ENCODE data around the gene WDR93. TPM values are rescaled to one million over a fixed set of nuclear protein-coding genes. Genes with fewer than 3 reads are reported as not detected.

Gene WDR93
- total and polyA plus RNA-seq, 10 donors = 0.09 to 0.11 TPM; not detected in 8

GRCh38 chr15:89662893-89663626 lies 27.6 kb upstream of the WDR93 start:
- intact Hi-C loops (cut with DNase I; ENCODE audit: low total_unique reads) = no loop called here
- DNase-seq = peak; percentile 77
- Histone ChIP-seq H3K9me3 (no peaks in the 10 kb centered on the region), H3K27ac (peak overlapping the region in 7 of 8 donors; percentile 41 to 68 (median 54)), H3K27me3 (replicated peaks in 1 of 7) (peaks cover 0 to 40% (median 5%) of the 10 kb centered on the region in 7 donors), H3K4me1 (peaks cover 0 to 18% (median 12%) of the 10 kb centered on the region in 6 donors), H3K36me3 (no peaks in the 10 kb centered on the region), H3K4me3 (no peak overlapping the region)
- TF ChIP-seq, protein P1, sequence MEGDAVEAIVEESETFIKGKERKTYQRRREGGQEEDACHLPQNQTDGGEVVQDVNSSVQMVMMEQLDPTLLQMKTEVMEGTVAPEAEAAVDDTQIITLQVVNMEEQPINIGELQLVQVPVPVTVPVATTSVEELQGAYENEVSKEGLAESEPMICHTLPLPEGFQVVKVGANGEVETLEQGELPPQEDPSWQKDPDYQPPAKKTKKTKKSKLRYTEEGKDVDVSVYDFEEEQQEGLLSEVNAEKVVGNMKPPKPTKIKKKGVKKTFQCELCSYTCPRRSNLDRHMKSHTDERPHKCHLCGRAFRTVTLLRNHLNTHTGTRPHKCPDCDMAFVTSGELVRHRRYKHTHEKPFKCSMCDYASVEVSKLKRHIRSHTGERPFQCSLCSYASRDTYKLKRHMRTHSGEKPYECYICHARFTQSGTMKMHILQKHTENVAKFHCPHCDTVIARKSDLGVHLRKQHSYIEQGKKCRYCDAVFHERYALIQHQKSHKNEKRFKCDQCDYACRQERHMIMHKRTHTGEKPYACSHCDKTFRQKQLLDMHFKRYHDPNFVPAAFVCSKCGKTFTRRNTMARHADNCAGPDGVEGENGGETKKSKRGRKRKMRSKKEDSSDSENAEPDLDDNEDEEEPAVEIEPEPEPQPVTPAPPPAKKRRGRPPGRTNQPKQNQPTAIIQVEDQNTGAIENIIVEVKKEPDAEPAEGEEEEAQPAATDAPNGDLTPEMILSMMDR (IDR thresholded peaks at IDR 0.05 in 8 of 11, conservative IDR thresholded peaks at IDR 0.05 in 3 of 11) = no peak
- TF ChIP-seq POLR2AphosphoS5 (IDR thresholded peaks at IDR 0.05) = peak; percentile 40 to 64 (median 58)
- TF ChIP-seq POLR2A (IDR thresholded peaks at IDR 0.05) = no peak
- WGBS, 5 donors = 34 to 55% (median 39%) methylated on average over 9 to 11 of the region's 11 CpGs

- Histone ChIP-seq H3K36me3 (no peaks in the 10 kb centered on the region), H3K4me1 (peaks cover 0 to 18% (median 12%) of the 10 kb centered on the region in 6 donors), H3K9me3 (no peaks in the 10 kb centered on the region), H3K27me3 (replicated peaks in 1 of 7) (peaks cover 0 to 40% (median 5%) of the 10 kb centered on the region in 7 donors), H3K4me3 (peak overlapping the region in 2 of 8 donors; percentile 43 to 67), H3K27ac (peak overlapping the region in 7 of 8 donors; percentile 29 to 81 (median 77))
- intact Hi-C loops (cut with DNase I; ENCODE audit: low total_unique reads) = no loop called here
- no peak for DNase-seq
- WGBS, 5 donors = 84 to 90% (median 90%) methylated on average over 13 of the region's 13 CpGs
- TF ChIP-seq, protein P1 (IDR thresholded peaks at IDR 0.05 in 8 of 11, conservative IDR thresholded peaks at IDR 0.05 in 3 of 11) = no peak
- TF ChIP-seq POLR2A (IDR thresholded peaks at IDR 0.05) (no peak), POLR2AphosphoS5 (IDR thresholded peaks at IDR 0.05) (no peak)
Observed at GRCh38 chr15:89664441-89665350, 25.9 kb upstream of the WDR93 start.

DNA sequence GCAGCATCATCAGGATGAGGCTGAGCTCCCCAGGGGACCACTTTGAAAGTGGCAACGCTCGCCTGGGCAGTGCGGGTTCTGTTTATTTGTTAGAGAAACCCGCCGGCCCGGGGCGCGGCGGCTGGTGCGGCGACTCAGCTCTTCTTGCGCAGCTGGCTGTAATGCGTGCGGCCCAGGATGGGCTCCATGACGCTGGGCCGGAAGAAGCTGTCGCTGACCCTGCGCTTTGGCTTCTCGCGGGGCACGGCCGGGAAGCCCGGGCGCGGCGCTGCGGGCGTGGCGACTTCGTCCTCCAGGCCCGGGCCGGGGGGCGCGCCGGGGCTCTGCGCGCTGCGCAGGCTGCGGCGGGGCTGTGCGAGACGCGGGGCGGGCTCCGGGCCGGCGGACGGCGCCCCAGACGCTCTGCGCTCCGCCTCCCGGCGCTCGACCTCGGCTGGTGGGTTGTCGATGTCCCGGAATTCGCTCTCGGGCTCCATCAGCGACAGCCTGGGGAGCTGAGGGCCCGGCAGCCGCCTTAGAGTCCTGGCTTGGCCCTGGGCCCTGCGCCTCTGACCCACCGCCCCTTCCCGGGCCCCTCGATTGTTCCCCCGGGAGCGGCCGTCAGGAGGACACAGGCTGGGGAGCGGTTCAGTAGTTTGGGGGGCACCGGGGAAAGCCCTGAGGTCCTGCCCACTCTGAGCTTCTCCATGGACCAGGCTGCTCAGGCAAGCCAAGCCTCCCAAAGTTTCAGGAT lies 25.0 kb upstream of the WDR93 start:
- no peaks in the 10 kb centered on the region for H3K36me3 ChIP-seq
- peak overlapping the region; percentile 19 to 67 (median 30) for H3K4me3 ChIP-seq
- peaks cover 0 to 38% (median 5%) of the 10 kb centered on the region in 7 donors for H3K27me3 ChIP-seq (replicated peaks in 1 of 7)
- WGBS, 5 donors = 0 to 7% (median 3%) methylated on average over 12 to 72 of the region's 72 CpGs
- no peaks in the 10 kb centered on the region for H3K9me3 ChIP-seq
- DNase-seq = peak; percentile 84
- intact Hi-C loops (cut with DNase I; ENCODE audit: low total_unique reads) = no loop called here
- TF ChIP-seq, protein P1 (IDR thresholded peaks at IDR 0.05 in 8 of 11, conservative IDR thresholded peaks at IDR 0.05 in 3 of 11) = no peak
- TF ChIP-seq POLR2AphosphoS5 (IDR thresholded peaks at IDR 0.05) = peak; percentile 40 to 78 (median 68)
- peaks cover 0 to 18% (median 12%) of the 10 kb centered on the region in 6 donors for H3K4me1 ChIP-seq
- H3K27ac ChIP-seq = peak overlapping the region; percentile 42 to 81 (median 76)

All from spleen (tissue), 11 donors.